GM23248 (cell line): Measurements from ENCODE around the gene TTC28.

Experiments
- EZH2 ChIP-seq: fragments of 200-600 bp; sonication (generic); IDR thresholded peaks from 2 replicates; pipeline ENCODE4 v1.6.1; 2018; ENCODE audit warnings: antibody characterized with exemption, mild to moderate bottlenecking; ENCODE audit not compliant: insufficient read depth, poor library complexity, severe bottlenecking
- EZH2phosphoT487 ChIP-seq: fragments of 200-600 bp; sonication (generic); IDR thresholded peaks from 2 replicates; pipeline ENCODE4 v1.6.1; 2018; ENCODE audit warnings: antibody characterized with exemption, moderate library complexity, mild to moderate bottlenecking, low read depth; ENCODE audit not compliant: insufficient read depth

- no peak for TF ChIP-seq EZH2
- TF ChIP-seq EZH2phosphoT487 = no peak
These were observed 636.4 kb downstream of the TTC28 start for GRCh38 chr22:28043266-28043665.
